WTC11 (cell line): Measurements from ENCODE around the gene NTNG2. TPM values are rescaled to one million over a fixed set of nuclear protein-coding genes. Genes with fewer than 3 reads are reported as not detected.

Experiments used
- ATAC-seq: fragments of 200-7000 bp; cut with Tn5 transposase; 2 replicates; pipeline ENCODE4 v1.10.0; 2021; ENCODE audit warnings: mild to moderate bottlenecking, moderate library complexity
- CTCF ChIA-PET: fragments of 300-600 bp; sonication (Branson Sonifier 250); formaldehyde crosslinking; loops from one replicate; lab custom pipeline; 2021; ENCODE audit warnings: antibody characterized with exemption; lab: Charles Lee
- POLR2A ChIA-PET: fragments of 350-600 bp; sonication (Branson Sonifier 250); formaldehyde crosslinking; loops from one replicate; lab custom pipeline; 2021; ENCODE audit warnings: antibody characterized with exemption; lab: Charles Lee
- DNase-seq: peaks from one replicate; pipeline ENCODE4 v3.0.0; 2021; ENCODE audit warnings: low spot score
- H3K27ac Mint-ChIP-seq: 2 replicates; pipeline ENCODE4 v1.8.0; 2021; ENCODE audit warnings: mixed read lengths
- H3K27me3 Mint-ChIP-seq: 2 replicates; pipeline ENCODE4 v1.8.0; 2021; ENCODE audit warnings: low read depth, mild to moderate bottlenecking, moderate library complexity, mixed read lengths
- H3K36me3 Mint-ChIP-seq: 2 replicates; pipeline ENCODE4 v1.8.0; 2021; ENCODE audit warnings: mixed read lengths
- H3K4me1 Mint-ChIP-seq: 2 replicates; pipeline ENCODE4 v1.8.0; 2022; ENCODE audit warnings: mixed read lengths
- H3K4me3 Mint-ChIP-seq: 2 replicates; pipeline ENCODE4 v1.8.0; 2021; ENCODE audit warnings: mild to moderate bottlenecking, moderate library complexity, mixed read lengths
- H3K9me3 Mint-ChIP-seq: 2 replicates; pipeline ENCODE4 v1.8.0; 2021; ENCODE audit warnings: mixed read lengths
- ETV6 ChIP-seq: sonication (generic); formaldehyde crosslinking; IDR thresholded peaks from 2 replicates; pipeline ENCODE4 v1.8.1; 2022; ENCODE audit warnings: mild to moderate bottlenecking, missing genetic modification reagents
- GRHL2 ChIP-seq: fragments of 250-450 bp; sonication (Bioruptor Pico); IDR thresholded peaks from 2 replicates; pipeline ENCODE4 v1.8.0; 2022; ENCODE audit warnings: mild to moderate bottlenecking, moderate library complexity; ENCODE audit not compliant: insufficient replicate concordance, severe bottlenecking
- HMGA2 ChIP-seq: fragments of 250-450 bp; sonication (Bioruptor Pico); IDR thresholded peaks from 2 replicates; pipeline ENCODE4 v1.4.0; 2021; ENCODE audit warnings: mild to moderate bottlenecking, moderate library complexity
- IRF2 ChIP-seq: sonication (generic); formaldehyde crosslinking; IDR thresholded peaks from 2 replicates; pipeline ENCODE4 v1.8.0; 2022; ENCODE audit warnings: low read depth, missing genetic modification reagents, borderline replicate concordance
- JAZF1 ChIP-seq: fragments of 250-450 bp; sonication (Bioruptor Pico); IDR thresholded peaks from 2 replicates; pipeline ENCODE4 v1.9.0; 2021; ENCODE audit warnings: moderate library complexity, mild to moderate bottlenecking, inconsistent platforms
- MXD4 ChIP-seq: fragments of 250-450 bp; sonication (Bioruptor Pico); IDR thresholded peaks from 2 replicates; pipeline ENCODE4 v1.8.0; 2021; ENCODE audit warnings: mild to moderate bottlenecking, moderate library complexity, borderline replicate concordance
- PRDM15 ChIP-seq: sonication (generic); formaldehyde crosslinking; IDR thresholded peaks from 2 replicates; pipeline ENCODE4 v1.8.0; 2022; ENCODE audit warnings: missing genetic modification reagents
- PRRX2 ChIP-seq: fragments of 250-450 bp; sonication (Bioruptor Pico); IDR thresholded peaks from 2 replicates; pipeline ENCODE4 v1.8.0; 2021; ENCODE audit warnings: mild to moderate bottlenecking
- TCF7 ChIP-seq: sonication (generic); formaldehyde crosslinking; IDR thresholded peaks from 2 replicates; pipeline ENCODE4 v1.8.0; 2022; ENCODE audit warnings: mild to moderate bottlenecking, low read depth, missing genetic modification reagents, moderate library complexity
- TEAD4 ChIP-seq: sonication (generic); formaldehyde crosslinking; IDR thresholded peaks from 2 replicates; pipeline ENCODE4 v1.8.0; 2022; ENCODE audit warnings: mild to moderate bottlenecking, missing genetic modification reagents
- TP53 ChIP-seq: sonication (generic); formaldehyde crosslinking; IDR thresholded peaks from 2 replicates; pipeline ENCODE4 v1.8.1; 2023; ENCODE audit warnings: mild to moderate bottlenecking, missing genetic modification reagents
- ZNF263 ChIP-seq: sonication (generic); formaldehyde crosslinking; IDR thresholded peaks from 2 replicates; pipeline ENCODE4 v1.8.1; 2022; ENCODE audit warnings: low read depth, mild to moderate bottlenecking, moderate library complexity, missing genetic modification reagents
- total RNA-seq: library from RNA; stranded (reverse); gene quantifications from 3 replicates; pipeline ENCODE4 v1.2.3, GENCODE V29; 2021
- TF ChIP-seq, protein P1 (sequence below): sonication (generic); formaldehyde crosslinking; IDR thresholded peaks from 2 replicates; pipeline ENCODE4 v1.8.1; 2023; ENCODE audit warnings: mild to moderate bottlenecking, moderate library complexity, missing genetic modification reagents
- TF ChIP-seq, protein P2 (sequence below): fragments of 250-450 bp; sonication (Bioruptor Pico); conservative IDR thresholded peaks from 2 replicates; pipeline ENCODE4 v1.9.0; 2021; ENCODE audit warnings: mild to moderate bottlenecking
- TF ChIP-seq, protein P3 (sequence below): fragments of 250-450 bp; sonication (Bioruptor Pico); IDR thresholded peaks from 2 replicates; pipeline ENCODE4 v1.9.0; 2021; ENCODE audit warnings: mild to moderate bottlenecking
- TF ChIP-seq, protein P4 (sequence below): sonication (generic); formaldehyde crosslinking; conservative IDR thresholded peaks from 2 replicates; pipeline ENCODE4 v1.8.1; 2022; ENCODE audit warnings: mild to moderate bottlenecking, missing genetic modification reagents
- TF ChIP-seq, protein P5 (sequence below): sonication (generic); formaldehyde crosslinking; IDR thresholded peaks from 2 replicates; pipeline ENCODE4 v1.8.1; 2022; ENCODE audit warnings: mild to moderate bottlenecking, missing genetic modification reagents, moderate library complexity, borderline replicate concordance

NTNG2 gene
- total RNA-seq, 1 experiment from 2014 or later, result 3.1 TPM

DNA sequence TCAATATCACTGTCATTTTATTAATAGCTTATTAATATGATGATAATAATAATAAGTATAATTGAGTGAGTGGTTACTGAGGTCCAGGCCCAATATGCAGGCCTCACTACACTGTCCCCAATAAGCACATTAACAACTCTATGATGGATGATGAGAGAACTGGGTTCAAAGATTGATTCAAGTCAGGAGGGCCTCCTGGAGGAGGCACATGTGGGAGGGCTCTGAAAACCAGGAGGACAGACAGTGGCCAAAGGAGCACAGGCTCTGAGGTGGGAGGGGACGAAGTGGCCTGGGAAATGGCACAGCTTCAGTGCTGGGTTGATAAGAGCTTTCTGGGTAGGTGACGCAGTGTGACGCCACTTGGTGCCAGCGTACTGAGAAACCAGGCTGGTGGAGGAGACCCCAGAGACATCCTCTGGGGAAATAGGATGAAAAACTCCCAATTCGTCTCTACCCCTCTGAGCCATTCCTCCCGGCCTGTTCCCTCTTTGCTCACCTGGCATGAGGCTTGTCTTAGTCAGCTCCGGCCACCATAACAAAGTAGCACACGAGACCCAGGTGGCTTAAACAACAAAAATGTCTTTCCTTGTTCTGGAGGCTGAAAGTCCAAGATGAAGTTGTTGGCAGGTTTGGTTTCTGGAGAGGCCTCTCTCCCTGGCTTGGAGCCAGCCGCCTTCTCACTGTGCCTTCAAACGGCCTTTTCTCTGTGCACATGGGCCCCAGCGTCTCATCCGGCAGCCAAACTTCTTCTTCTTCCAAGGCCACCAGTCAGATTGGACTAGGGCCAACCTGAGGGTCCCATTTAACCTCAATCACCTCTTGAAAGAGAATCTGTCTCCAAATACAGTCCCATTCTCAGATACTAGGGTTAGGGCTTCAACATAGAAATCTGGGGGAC, 31.6 kb downstream of the NTNG2 start:
- H3K36me3 Mint-ChIP-seq, result no peaks in the 10 kb centered on the region
- ATAC-seq (no peak), DNase-seq (no peak)
- POLR2A ChIA-PET, result no interaction called here
- peaks cover 9% of the 10 kb centered on the region for H3K27me3 Mint-ChIP-seq
- CTCF ChIA-PET, result interaction anchor here (0.7 to 2.8 kb wide), 4 partner anchors 10 to 43 kb away, joined by 3 to 12 read pairs (median 4); no protein-coding TSS in a partner anchor
- H3K9me3 Mint-ChIP-seq, result no peaks in the 10 kb centered on the region
- no peak overlapping the region for H3K27ac Mint-ChIP-seq
- no peak for TF ChIP-seq TP53 (CRISPR knock-in tag)
- TF ChIP-seq, protein P1, sequence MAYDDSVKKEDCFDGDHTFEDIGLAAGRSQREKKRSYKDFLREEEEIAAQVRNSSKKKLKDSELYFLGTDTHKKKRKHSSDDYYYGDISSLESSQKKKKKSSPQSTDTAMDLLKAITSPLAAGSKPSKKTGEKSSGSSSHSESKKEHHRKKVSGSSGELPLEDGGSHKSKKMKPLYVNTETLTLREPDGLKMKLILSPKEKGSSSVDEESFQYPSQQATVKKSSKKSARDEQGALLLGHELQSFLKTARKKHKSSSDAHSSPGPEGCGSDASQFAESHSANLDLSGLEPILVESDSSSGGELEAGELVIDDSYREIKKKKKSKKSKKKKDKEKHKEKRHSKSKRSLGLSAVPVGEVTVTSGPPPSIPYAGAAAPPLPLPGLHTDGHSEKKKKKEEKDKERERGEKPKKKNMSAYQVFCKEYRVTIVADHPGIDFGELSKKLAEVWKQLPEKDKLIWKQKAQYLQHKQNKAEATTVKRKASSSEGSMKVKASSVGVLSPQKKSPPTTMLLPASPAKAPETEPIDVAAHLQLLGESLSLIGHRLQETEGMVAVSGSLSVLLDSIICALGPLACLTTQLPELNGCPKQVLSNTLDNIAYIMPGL, result no peak
- no peak for TF ChIP-seq HMGA2 (CRISPR knock-in tag)
- no peak for TF ChIP-seq PRDM15
- TF ChIP-seq MXD4 (CRISPR knock-in tag), result no peak
- TF ChIP-seq GRHL2 (CRISPR knock-in tag), result no peak
- TF ChIP-seq, protein P2, sequence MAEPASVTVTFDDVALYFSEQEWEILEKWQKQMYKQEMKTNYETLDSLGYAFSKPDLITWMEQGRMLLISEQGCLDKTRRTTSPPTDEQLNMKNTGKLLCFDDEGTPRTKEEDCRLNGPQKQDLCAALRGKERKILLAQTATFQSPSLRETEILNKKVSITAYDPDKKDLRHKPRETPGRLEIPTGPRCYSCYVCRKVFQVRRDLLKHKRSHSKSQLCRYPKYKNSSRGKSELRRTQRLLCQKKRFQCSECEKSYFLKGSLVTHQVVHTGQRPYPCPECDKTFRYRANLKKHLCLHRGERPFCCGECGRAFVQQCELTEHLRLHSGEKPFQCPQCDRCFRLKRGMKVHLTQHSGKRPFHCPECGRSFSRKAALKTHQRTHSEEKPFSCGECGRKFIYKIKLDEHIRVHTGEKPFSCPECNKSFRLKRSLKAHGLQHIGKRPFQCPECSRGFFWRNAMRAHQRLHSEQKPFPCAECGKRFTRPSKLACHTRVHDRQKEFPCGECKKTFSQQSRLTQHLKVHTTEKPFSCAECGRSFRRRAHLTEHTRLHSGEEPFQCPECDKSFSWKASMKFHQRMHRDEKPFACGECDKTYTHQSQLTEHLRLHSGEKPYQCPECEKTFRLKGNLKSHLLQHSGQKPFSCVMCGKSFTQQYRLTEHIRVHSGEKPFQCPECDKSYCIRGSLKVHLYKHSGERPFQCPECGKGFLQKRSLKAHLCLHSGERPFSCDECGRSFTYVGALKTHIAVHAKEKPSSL (CRISPR knock-in tag), result no peak
- TF ChIP-seq, protein P3, sequence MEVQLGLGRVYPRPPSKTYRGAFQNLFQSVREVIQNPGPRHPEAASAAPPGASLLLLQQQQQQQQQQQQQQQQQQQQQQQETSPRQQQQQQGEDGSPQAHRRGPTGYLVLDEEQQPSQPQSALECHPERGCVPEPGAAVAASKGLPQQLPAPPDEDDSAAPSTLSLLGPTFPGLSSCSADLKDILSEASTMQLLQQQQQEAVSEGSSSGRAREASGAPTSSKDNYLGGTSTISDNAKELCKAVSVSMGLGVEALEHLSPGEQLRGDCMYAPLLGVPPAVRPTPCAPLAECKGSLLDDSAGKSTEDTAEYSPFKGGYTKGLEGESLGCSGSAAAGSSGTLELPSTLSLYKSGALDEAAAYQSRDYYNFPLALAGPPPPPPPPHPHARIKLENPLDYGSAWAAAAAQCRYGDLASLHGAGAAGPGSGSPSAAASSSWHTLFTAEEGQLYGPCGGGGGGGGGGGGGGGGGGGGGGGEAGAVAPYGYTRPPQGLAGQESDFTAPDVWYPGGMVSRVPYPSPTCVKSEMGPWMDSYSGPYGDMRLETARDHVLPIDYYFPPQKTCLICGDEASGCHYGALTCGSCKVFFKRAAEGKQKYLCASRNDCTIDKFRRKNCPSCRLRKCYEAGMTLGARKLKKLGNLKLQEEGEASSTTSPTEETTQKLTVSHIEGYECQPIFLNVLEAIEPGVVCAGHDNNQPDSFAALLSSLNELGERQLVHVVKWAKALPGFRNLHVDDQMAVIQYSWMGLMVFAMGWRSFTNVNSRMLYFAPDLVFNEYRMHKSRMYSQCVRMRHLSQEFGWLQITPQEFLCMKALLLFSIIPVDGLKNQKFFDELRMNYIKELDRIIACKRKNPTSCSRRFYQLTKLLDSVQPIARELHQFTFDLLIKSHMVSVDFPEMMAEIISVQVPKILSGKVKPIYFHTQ (CRISPR knock-in tag), result no peak
- no peak for TF ChIP-seq ETV6 (CRISPR knock-in tag)
- no peak for TF ChIP-seq IRF2 (CRISPR knock-in tag)
- no peak for TF ChIP-seq PRRX2 (CRISPR knock-in tag)
- no peak for TF ChIP-seq TCF7 (CRISPR knock-in tag)
- no peak for TF ChIP-seq ZNF263
- TF ChIP-seq, protein P4, sequence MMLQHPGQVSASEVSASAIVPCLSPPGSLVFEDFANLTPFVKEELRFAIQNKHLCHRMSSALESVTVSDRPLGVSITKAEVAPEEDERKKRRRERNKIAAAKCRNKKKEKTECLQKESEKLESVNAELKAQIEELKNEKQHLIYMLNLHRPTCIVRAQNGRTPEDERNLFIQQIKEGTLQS (CRISPR knock-in tag), result no peak
- no peak for TF ChIP-seq JAZF1 (CRISPR knock-in tag)
- TF ChIP-seq TEAD4 (CRISPR knock-in tag), result no peak
- TF ChIP-seq, protein P5, sequence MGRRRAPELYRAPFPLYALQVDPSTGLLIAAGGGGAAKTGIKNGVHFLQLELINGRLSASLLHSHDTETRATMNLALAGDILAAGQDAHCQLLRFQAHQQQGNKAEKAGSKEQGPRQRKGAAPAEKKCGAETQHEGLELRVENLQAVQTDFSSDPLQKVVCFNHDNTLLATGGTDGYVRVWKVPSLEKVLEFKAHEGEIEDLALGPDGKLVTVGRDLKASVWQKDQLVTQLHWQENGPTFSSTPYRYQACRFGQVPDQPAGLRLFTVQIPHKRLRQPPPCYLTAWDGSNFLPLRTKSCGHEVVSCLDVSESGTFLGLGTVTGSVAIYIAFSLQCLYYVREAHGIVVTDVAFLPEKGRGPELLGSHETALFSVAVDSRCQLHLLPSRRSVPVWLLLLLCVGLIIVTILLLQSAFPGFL (CRISPR knock-in tag), result no peak
- TF ChIP-seq, all 79 proteins: peak for 0
- no peaks in the 10 kb centered on the region for H3K4me1 Mint-ChIP-seq
- H3K4me3 Mint-ChIP-seq, result no peak overlapping the region
